HG02759 (cell line): ENCODE measurements around the gene ARHGAP12.

ENCODE experiments used
- ATAC-seq: cut with Tn5 transposase; IDR thresholded peaks from one replicate; pipeline ENCODE4 v1.9.1; 2021; ENCODE audit warnings: mild to moderate bottlenecking, moderate library complexity; ENCODE audit not compliant: unreplicated experiment

The ARHGAP12 gene

DNA sequence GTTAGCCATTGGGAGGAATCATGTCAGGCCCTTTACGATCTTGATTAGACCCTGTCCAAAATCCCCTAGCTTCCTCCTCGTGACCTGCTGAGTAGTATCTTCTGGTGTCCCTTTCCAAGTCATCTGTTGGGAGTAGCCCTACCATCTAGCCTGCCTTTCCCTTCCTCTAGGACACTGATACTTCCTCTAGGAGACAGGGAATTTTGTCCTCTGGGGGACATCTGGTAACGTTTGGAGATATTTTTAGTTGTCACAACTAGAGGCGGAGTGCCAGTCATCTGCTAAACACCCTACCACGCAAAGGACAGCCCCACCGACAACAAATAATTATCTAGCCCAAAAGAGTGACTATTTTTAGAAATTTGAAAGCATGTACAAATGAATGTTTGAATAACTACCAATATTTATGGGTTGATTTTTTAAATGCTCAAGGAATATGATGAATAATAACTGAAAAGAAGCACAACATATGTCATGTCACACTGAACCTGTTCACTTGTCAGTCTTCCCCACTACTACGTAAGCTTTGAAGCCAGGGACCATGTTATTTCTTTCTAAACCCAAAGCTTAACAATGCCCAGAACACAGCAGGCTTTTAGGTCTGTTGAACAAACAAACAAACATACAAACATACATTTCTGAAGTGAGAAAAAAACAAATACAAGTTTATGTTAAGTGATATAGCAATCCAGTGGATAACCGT is 105.9 kb downstream of the ARHGAP12 start:
- no peak for ATAC-seq

DNA sequence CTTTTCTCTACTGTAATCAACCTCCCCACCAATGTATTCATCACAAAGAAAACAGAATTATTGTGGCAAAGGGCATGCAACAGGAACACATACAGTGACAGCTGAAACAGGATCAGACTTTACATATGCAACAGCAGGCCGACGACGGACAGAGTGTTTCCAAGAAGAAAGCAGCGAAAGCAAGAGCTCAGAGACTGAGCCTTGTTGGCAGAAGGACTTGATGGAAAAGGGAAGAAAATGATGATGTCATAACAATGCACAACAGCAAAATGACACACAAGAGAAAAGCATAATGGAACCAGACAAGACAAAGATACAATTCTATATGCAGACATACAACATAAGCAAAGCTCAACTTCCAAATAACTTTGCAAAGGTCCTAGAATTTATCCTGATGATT is 106.5 kb downstream of the ARHGAP12 start:
- no peak for ATAC-seq

DNA sequence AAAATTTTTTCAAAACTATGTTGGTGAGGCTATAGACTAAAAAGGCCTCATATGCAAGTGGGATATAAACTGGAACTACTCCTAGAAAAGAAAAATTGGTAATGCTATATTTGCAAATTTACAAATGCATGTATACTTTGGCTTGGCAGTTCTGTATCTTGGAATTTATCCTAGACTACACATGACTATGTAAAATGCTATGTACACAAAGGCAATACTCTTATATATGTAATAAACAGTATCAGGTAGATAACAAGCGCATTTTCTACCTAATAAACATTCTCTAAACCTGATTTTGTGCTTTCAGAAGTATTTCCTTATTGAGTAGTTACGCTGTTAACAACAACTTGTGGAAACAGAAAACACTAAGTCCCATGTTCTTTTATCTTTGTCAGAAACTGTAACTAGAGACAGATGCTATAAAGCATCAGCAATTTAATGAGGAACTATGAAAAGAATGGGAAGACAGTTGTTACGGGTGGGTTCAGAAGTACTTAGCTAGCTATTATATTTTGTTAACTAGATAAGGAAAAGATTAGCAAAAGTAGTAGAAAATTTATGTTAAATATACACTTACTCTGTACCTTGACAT is 107.8 kb downstream of the ARHGAP12 start:
- ATAC-seq: no peak

DNA sequence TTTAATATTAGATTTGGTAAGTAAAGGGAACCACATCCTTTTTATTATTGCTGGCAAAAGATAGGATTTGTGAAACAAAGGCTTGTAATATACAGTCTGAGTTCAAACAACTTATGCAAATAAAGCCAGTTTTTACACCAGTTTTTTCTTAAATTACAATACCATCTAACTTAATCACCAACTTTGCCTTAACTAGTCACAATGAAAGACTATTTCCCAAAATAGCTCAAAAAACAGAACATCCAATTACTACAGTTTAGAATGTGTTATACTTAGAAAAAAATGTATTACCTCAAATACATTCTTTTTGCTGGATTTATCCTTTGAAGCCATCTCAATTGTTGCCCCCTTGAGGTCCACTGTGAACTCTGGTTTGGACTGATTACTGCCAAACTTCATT is 108.5 kb downstream of the ARHGAP12 start:
- ATAC-seq: no peak

DNA sequence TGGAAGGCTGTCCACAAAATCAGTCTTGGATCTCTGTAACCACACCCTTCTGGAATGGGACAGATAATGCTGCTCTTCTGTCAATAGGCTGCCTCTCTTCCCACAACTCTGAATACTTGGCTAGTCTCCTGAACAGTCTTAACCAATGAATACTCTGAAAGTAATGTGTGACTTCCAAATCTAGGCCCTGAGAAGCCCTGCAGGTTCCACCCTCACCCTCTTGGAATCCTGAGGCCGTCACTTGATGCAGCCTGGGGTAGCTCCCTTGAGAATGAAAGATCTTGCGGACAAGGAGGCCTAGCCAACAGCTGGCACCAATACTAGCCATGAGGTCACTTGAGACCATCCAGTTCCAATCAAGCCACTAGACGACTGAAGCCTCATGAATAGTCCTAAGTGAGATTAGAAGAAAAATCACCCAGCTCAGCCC is 109.2 kb downstream of the ARHGAP12 start:
- no peak for ATAC-seq

DNA sequence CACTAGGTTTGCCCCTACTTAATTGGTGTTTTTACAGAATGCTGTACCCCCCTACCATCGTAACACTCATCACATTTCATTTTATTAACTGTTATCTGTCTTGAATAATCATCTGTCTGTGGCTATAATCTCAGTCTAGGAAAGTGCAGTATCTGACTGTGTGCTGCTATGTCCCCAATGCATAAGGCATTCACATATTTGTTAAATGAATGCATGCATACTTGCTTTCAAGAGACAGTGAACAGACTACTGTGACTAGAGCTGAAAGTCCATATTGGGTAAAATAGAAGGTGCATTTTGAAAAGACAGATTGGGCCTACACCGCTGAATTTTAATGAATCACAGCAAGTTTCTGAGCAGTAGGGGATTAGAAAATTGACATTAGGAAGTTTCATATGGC is 112.3 kb downstream of the ARHGAP12 start:
- ATAC-seq: no peak

DNA sequence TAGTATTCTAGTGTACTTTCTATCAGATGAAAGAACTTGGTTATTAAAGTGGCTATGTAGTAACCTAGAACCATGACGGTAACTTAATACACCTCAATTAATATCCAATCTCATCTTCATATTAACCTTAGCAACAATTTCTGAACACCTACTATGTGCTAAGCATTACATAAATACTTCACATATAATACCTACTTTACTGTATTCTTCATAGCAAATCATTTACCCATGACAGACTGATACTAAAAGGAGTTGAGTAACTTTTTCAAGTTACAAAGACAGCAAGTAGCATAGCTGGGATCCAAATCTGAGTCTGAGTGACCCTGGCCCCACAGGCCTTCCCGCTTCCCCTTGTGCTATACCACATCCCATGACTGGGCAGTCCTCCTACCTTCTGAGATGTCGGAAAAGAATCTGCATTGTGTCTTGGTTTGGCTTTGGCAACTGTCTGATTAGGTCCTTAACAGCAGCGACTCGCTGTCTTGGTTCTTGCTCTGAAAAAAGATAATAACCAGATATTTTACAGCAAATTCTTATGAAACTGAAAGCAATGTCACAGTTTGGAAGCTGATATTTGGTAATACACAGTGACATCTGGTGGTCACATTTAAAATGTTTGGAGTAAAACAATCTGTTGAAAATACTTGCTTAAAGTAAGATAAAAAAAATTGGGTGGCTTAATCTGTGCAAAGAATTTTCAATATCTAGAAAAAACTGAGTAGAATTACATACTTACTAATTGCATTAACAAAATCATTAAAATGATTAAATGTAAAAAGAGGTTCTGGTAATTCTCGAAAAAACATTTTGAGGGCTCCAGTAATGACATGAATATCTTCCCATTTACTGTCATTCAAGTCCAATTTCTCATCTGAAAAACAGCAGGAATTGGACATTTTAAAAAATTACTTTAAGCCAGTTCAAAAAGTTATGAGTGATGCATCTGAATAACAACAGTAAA is 120.1 kb downstream of the ARHGAP12 start:
- no peak for ATAC-seq

DNA sequence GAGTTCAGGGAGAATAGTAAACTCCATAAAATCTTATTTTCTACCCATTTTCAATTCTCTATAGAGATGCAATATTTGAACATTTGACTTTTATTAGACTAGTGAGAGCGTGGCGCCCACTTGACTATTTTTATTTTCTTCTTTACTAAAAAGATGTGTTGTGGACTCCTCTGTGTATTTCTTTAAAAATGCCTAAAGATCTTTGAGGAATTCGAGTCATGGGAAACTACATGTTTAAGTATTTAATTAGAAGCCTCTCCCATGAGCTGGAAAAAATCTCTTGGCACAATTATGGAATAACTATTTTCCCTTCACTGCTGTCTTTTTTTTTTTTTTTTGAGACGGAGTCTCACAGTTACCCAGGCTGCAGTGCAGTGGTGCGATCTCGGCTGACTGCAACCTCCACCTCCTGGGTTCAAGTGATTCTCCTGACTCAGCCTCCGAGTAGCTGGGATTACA is 124.2 kb downstream of the ARHGAP12 start:
- ATAC-seq: no peak

DNA sequence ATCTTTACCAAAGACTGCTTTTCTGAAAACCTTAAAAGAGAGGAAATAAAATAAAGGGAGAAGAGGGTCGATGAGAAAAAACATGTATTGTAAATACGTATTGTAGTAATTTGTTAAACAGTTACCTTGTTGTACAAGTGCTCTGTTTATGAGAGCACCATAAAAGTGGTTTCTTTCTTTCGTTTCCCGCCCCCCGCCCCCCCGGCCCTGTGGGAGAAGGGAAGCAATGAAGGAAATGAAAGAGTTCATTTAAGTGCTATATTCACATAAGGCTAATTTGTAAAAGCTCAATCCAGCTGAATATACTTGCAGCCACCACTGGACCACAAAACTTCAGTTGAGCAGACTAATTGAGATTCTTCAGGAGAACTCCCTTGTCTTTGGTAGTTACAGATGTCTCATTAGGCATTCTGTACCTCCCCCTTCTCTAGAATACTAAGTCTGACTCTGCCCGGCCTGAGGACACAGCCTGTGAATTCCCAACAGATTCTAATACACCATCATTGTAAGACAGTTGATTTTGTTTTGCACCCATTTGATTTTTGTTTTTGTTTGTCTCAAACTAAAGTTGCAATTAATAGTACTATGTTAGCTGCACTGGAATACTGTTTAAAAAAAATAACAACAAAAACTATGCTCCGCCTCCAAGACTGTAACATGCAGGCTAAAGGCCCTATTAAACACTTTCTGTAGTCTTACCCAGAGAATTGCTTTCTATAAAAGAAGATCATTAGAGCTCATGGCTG is 124.9 kb downstream of the ARHGAP12 start:
- no peak for ATAC-seq

DNA sequence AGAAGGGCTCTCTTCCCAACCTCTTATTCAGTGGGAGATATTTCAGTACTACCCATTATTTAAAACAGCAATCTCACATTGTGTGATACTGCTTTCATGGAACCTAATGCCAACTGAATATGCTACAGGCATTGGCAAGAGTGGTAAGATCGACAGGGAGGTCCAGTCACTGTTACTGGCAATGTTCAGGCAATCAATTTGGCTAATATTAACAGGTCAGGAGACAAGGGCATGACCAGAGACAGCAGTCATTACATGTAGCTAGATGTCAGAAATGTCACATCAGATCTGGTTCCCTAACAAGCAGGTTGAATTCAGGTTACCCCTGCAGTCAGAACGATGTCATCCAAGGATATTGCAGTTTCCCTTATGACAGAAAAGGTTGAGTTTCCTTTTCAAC is 129.4 kb downstream of the ARHGAP12 start:
- no peak for ATAC-seq

DNA sequence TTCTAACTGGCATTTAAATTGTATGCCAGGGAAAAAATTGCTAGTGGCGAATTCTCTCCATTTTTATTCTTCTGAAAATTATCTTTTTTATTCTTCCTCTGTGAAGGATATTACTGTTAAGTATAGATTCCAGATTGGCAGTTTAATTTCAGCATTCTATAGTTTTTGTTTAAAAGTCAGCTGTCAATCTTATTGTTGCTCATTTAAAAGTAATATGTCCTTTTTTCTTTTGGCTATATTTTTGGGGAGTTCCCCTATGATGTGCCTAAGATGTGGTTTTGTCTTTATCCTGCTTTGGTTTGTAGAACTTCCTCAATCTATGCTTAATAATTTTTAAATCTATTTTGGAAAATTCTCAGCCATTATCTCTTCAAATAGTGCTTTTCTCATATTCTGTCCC is 135.9 kb downstream of the ARHGAP12 start:
- no peak for ATAC-seq

DNA sequence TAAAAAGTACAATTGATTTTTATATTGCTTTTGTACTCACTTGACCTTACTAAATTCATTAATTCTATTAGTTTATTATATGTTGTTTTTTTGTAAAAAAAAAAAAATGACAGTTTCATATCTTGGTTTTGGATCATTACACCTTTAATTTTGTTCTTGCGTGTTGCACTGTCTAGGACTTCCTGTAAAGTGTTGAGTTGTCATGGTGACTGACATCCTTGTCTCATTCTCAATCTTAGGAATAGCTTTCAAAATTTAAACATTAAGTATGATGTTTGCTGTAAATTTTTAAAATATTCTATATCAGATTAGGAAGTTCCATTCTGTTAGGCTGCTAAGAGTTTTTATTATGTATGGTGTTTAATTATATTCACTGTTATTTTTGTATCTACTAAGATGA is 139.1 kb downstream of the ARHGAP12 start:
- ATAC-seq: no peak

DNA sequence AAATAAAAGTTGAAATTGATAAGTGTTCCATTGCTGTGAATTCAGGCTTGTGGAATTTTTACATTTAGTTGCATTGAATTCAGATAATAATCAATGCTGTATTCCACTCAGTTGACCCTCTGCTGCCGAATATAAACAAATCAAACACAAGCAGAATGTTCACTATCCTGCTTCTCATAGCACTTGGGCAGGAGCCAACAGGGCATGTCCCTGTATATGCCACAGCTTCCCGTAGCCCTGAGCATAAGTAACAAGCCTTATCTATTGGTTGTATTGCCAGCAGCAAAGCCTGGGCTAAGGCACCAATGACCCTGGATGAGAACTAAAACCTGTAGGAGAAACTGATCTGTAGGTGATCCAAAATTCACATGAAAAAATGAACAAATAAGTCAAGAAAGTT is 145.9 kb downstream of the ARHGAP12 start:
- no peak for ATAC-seq

DNA sequence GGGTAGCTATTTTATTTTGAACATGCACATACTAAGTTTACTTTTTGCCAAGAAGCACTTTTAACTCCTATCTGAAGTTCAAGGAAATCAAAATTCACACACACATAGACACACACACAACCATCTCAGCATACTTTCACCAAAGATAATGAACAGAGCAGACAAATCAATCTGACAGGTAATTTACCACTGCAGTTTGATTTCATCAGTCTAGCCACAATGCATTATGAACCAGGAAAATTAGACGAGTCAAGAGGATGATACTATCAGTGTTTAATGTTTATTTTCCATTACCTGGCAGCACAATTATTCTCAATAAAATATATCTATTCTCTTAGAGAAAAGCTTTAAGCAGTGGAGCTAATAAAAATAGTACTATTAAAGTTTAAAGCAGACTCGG is 147.9 kb downstream of the ARHGAP12 start:
- no peak for ATAC-seq

DNA sequence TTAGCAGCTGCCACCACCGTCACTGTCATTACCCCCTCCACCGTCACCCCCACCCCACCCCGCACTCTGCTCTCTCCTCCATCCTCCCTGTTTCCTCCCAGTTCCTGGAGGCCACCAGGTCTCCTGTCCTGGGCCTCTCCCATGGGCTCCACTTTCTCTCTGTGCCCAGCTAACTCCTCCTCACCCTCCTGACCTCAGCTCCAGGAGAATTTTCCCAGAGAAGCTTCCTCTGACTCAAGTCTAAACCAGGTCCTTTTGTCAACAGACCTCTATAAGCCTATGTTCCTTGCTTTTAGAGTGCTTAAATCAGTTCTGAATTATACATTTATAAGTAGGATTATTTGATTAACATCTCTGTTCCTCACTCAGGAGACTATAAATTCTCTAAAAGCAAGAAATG is 150.0 kb downstream of the ARHGAP12 start:
- ATAC-seq: no peak

DNA sequence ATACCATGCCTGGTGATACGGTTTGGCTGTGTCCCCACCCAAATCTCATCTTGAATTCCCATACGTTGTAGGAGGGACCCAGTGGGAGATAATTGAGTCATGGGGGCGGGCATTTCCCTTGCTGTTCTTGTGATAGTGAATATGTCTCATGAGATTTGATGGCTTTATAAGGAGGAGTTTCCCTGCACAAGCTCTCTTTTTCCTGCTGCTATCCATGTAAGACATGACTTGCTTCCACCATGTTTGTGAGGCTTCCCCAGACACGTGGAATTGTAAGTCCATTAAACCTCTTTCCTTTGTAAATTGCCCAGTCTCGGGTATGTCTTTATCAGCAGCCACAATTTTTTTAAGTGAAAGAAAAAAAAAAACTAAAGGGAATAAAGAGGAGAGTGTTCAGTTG is 152.5 kb downstream of the ARHGAP12 start:
- no peak for ATAC-seq

DNA sequence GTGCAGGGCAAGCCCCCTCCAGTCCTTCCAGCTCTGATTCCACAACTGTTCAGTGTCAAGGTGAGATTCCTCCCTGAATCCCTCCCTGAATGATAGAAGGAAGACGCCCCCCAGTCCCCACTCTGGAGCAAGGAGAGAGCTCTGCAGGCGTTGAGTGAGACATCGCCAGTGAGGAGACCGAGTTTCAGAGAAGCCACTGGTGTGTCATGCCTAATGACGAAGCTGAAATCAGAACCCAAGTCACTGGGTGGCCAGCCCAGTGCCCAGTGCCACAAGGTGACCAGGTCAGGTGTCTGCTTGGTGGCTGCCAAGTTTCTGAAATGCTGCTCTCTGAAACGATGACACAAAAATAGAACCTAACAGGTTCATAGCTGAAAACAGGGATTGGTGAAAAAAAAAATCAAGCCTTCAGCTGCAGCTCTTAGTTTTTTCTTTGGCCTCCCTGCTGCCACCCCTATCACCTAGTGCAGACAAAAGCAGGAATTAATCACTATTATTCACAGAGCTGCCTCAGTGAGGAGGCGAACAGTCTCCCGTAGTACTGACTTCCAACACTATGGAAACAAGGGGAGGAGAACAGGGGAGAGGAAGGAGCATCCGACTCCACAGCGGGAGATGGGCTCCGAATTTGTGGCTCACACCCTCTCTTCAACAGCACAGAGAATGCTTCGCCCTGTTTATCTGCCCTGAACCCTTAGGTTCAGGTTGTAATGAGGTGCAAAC is 153.5 kb downstream of the ARHGAP12 start:
- ATAC-seq: no peak

DNA sequence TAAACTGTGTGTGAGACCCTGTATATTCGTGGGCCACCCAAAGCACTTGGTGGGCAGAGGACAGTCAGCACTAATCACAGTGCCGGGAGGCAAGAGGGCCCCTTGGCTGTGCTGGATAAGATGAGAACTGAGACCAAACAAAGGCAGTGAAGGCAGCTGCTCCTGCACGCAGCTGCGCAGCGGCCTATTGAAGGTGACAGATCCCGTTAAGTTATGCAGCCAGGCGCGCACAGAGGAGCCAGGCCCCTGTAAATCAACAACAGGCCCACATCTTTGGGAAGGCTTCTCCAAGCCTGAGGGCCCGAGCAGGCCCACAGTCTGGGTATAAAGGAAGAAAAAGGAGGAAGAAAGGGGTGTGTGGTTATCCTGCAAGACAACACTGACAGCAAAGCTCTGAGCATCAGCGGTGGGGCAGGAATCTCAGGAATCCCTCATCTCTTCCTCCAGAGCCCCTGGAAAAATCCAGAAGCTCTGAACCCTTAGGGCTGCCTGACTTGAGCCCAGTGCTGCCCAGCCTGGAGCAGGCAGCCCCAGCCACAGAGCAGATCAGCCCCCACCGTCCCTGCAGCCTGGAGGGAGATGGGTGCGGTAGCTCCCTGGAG is 154.2 kb downstream of the ARHGAP12 start:
- no peak for ATAC-seq

DNA sequence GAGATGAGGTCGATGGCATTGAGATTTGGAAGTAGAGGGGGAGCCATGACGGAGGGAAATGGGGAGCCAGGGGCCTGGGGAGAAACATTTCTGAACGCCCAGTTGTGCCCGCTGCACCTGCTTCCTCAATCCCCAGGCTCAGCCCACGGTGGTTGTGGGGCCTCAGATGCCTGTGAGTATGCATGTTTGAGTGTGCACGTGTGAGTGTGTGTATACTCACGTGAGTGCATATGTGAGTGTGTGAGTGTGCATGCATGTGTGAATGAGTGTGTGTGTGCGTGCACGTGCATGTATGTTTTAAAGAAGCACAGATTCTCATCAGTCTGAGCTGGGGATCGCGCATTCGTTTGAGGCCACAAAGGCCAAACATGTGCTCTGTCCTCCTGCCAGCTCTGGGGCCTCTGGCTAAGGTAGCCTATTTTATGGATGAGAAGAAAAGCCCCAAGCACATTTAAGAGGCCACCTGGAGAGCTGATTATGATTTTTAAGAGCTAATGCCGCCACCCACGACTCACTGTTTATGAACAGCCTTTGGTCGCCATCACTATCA is 154.8 kb downstream of the ARHGAP12 start:
- ATAC-seq: no peak
